Islet of Langerhans (tissue), 1 donor: Measurements from ENCODE around the gene TMEM164.

ENCODE experiments used
- FAIRE-seq: peaks from one replicate; lab custom pipeline; 2011; peaks lifted over from hg19 to GRCh38; lab: Jason Lieb, UNC

Gene TMEM164

DNA sequence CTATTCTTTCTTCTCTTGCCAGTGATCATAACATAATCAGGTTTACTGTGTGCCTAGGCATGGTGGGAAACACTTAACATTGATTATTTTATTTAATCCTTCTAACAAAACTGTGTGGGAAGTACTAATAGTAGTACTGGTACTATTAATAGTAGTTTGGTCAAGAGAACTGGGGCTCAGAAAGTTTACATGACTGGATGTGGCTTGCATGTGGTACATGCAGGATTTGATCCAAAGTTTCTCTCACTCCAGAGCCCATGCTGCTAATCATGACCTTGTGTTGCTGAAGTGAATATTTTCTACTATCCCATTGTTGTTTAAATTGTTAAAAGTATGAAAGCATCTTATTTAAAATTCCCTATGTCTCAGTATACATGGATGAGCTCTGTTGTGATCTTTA, 78.4 kb downstream of the TMEM164 start:
- no peak for FAIRE-seq

DNA sequence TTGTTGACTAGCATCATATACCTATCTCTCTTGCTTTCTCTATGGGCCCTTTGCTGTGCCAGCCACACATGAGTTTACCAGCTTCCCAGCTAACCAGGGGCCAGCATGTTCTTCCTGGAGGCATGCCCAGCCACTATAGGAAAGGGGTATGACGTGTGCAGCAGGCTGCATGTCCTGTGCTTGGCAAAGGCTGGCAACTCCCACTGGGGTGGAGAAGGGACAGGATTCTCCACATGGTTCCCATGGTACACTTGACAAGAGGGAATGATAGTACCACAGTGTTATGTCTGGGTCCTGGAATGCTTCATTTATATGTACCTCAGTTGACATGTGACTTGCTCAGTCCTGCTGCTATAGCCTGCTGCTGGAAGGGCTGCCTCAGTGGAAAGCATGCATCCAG, 78.8 kb downstream of the TMEM164 start:
- peak; percentile 17 for FAIRE-seq

DNA sequence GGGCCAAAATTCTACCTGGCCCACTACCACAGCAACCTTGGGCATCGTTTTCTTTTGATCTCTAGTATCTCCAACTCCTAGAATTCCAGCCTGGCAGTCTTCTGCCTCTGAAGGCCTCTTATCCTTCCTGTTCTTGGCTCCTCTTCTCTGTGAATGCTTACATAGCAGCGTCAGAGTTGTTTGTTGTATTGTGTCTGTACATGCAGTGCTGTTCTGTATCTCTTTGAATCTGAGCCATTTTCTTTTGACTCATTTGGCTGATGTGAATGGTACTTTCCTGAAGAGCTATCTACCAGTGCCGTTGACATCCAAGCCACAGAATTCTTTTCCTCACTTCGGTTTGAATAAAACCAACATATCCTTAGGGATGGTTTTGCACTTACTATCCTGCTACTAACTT, 79.2 kb downstream of the TMEM164 start:
- FAIRE-seq: no peak

DNA sequence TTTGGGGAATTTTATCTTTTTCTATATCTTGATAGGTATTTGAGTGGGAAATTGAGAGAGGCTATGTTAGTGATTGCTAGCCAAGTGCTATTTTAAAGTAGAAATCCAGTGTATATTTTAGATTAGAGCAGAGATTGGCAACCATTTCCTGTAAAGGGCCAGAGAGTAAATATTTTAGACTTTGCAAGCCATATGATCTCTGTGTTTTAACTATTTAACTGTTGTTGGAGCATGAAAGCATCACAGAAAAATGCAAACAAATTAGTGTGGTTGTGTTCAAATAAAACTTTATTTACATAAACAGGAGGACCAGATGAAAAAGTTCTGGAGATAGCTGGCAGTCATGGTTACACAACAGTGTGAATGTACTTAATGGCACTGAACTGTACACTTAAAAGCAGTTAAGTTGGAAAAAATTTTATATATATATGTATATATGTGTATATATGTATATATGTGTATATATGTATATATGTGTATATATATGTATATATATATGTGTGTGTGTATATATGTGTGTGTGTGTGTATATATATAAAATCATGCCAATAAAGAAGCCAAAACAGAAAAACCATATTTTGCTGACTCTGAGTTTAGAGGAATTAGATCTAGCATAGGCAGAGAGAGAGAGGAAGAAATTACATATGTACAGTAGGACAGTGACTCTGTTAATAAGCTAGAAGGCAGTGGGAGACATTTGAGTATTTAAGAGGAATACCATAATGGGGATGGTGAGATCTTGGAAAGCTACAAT, 83.4 kb downstream of the TMEM164 start:
- FAIRE-seq: peak; percentile 72

DNA sequence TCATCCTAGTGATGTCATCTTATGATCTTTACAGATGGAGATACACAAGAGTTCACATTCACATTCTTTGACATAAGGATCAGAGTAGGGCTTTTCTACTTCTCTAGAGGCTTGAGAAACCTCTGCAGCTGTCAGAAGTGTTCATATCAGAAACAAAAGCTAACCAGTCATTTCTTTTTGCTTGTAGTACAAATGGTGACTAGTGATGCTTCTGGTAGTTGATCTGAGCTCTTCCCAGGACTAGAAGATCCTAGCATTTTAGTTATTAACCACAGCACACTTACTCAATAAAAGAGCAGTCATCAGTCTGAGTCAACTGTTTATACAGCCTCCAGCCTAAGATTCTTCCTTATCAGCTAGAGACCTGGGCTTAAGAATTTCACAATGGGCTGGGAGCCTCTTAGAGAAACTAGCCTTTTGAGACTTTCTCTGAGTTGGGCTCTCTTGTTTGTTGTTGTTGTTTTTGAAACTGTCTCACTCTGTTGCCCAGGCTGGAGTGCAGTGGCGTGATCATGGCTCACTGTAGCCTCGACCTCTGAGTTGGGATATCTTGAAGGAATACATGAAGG, 84.1 kb downstream of the TMEM164 start:
- FAIRE-seq: peak; percentile 51

DNA sequence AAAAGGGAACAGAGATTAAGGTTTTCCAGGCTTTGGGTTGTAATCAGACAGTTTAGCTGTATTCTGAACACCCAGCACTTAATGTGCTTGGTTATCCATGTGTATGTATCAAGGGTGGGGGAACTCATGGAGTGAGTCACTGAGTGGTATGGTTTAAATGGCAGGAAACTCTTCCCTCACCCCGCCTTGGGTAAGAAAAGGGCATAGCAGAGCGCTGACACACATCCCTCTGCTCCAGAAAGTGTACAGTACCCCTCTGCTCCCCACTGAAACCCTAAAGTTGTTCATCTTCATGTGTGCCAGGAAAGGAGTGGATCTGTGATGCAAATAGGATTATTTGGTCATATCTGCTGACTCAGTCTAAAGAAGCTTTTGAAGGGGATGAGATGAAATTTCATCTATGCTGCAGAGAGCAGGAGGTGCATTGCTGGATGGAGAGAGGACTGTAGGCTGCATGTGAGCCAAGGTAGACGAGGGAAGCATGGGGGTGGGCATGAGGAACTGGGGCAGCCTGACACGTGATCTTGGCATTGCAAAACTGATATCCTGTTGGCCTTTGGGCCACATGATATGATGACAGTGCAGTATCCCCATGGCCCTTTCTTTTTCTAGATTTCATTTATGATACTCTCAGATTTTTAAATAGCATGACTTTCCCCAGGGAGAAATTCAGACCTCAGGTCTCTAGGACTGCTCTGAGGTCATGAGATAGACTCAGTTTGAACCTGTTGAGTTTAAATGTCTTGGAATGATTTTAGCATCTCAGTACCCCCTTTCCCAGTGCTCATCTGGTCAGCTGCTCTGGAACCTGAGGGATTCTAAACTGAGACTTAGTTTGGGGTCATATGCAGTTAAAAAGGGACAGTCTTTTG, 84.8 kb downstream of the TMEM164 start:
- no peak for FAIRE-seq

DNA sequence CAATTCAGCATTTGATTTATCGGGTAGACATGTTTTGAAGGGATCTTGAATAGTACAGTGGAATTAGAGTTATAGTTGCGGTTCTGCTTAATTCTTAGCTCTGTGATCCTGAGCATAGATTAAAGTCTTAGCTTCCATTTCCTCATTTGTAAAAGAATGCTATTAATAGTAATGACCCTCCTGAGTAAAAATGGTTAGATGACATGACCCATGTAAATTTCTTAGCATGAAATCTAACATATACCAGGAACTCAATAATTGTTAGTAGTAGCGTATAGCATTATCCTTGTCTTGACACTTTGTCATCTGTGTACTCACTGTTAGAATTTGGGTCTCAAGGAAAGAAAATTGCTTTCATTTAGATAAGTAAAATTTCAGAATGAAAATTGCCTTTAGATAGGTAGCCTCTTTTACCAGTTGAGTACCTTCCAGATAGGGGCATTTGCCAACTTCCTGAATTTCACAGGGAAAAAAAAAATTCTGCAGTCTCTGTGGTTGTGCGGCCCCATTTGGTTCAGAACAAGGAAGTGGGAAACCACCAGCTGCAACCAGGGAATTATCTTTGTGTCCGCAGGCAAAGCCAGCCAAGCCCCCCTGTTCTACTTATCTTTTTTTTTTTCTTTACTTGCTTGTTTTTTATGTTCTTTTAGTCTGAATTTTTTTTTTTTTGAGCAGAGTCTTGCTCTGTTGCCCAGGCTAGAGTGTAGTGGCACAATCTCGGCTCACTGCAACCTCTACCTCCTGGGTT, 86.9 kb downstream of the TMEM164 start:
- FAIRE-seq: no peak

DNA sequence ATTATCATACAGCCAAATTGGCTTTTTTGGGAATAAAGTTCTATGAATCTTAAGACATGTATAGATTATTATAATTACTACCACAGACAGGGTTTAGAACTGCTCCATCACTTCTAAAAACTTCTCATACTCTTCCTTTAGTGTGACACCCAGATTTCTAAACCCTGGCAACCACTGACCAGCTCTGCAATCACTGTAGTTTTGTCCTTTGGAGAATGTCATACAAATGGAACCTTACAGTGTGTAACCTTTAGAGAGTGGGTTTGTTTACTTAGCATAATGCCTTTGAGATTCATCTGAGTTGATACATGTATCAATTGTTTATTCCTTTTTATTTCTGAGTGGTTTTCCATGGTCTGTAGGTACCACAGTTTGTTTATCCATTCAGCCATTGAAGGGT, 95.0 kb downstream of the TMEM164 start:
- FAIRE-seq: no peak

DNA sequence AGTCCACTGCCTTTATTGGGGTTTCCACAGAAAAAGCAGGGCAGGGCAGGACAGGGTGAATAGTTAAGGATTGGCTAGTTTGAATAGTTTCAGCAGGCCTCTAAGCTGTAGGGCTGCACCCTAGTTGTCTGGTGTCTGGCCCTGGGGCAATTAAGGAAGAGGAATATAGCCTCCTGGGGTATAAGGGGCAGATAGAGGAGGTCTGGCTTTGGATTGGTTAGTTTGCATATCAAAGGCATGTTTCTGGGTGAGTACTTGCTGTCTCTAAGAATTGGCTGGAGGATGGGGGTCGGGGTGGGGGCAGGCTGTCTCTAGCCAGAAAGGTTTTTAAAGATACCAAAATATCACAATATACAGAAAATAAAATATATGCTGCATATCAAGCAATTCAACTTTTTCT, 100.4 kb downstream of the TMEM164 start:
- no peak for FAIRE-seq

DNA sequence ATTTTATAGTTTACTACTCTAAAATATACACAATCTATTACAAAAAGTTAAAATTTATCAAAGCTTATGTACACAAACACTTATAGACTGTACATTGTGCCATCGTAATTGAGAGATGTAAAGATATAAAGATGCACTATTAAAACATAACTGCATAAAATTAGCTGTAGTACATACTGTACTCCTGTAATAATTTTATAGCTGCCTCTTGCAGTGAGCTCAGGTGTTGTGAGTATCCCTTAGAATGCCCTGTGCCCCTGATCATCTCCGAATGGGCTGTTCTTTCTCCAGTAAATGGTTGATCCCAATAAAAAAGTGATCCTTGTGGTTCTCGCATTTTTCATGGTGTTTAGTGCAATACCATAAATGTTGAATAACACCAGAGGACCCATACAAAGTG, 101.2 kb downstream of the TMEM164 start:
- FAIRE-seq: no peak

DNA sequence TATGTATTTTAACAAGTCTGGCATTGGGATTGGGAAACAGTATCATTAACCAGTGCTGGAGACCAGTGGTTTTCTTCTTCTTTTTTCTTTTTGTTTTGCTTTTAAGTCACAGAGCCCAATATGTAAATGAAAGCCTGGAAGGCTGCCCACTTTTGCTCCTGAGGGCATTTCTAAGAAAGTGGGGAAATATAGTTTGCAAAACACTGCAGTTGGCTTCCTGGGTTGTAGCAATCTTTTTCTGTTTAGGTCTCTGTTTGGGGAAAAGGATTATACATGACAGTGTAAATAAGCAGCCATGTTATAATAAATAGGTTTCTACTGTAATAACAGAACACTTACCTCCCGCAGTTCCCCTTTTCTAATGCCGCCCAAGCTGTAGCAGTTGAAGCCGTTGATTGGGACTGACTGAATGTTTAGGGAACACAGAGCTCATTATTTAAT, 105.5 kb downstream of the TMEM164 start:
- no peak for FAIRE-seq

DNA sequence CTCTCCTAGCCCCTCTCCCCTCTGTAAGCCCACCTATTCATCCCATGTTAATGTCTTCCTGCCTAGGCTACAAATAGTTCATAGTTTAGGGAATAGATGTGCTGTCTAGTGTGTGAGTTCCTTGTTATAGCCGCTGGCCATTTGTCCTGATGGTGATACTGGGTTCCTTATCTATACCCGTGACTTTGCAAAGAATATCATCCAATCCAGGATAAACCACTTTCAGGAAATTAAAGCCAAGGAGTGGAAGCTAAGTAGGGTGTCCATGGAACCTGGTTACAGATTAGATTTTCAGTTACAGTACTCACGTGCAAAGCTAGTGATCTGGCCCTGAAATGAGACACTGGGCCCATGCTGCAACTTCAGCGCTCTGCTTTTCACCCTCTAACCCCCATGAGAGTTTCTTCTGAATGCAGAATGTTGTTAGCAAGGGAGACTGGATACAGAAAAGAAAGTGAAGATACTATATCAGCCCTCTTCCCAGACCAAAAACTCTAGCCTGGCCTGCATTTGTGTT, 111.4 kb downstream of the TMEM164 start:
- no peak for FAIRE-seq

DNA sequence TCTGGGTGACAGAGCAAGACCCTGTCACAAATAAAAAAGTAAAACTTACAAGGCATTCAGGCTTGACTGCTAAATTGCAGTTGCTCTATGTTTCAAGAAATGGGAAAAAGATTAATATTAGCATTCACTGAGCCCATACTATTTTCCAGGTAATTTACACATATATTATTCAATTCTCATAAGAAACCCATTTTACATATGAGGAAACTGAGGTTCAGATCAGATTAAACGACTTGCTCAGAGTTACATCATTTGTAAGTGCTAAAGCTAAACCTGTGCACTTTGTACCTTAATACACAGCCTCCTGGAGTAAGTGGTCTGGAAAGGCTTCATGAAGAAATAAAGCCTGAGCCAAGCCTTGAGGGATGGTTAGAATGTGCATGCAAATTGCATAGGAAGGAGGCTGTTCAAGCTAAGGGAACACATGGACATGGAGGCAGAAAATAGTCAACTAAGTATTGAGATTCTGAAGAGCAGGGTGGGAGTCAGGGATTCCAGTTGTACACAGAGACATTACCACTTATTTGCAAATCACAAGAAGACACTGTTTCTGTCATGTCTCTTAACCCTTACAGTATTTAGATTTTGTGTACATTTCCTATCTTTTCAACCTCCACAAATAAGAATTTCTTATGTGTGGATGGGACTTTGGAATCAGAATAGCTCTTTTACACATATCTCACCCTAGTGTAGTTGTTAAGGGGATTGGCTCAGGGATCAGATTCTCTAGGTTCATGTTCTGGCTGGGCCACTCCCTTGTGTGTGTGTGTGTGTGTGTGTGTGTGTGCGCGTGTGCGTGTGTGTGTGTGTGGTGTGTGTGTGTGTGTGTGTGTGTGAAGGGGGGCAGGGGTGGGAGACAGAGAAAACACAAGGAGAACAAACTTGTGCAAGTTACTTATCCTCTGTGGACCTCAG, 113.4 kb downstream of the TMEM164 start:
- peak; percentile 36 for FAIRE-seq

DNA sequence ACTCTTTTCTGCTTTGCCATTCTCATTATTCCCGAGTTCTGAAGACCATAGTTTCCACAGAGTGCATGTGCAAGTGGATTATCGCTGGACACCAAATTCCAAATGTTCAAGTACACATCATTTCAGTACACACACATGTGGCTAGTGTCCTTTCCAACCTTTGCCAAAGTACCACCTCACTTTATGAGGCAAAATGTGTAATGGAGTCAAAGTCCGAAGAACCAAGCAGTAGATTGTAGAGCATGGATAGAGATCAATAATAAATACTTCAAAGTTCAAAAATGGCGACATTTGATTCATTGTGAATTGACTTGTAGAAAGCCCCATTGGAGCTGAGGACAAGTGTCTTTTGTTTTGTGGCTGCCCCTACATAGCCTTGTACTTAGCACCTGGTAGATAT, 115.6 kb downstream of the TMEM164 start:
- no peak for FAIRE-seq

DNA sequence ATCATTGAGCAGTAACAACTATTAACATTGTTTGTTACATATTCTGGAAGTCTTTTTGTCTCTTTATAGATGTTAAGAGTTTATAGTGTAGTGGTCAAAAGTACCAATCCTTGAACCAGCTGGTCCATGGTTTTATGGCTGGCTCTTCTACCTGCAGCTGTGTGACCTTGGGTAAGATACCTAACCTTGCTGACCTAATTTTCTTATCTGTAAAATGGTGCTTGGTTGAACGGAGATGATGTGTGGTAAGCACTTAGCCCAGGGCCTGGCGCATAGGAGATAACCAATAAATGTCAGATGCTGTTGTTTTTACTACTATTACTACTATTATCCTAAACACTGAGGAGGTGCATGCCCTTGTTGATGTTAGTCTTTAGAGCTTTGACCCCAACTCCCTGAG, 116.6 kb downstream of the TMEM164 start:
- FAIRE-seq: no peak

DNA sequence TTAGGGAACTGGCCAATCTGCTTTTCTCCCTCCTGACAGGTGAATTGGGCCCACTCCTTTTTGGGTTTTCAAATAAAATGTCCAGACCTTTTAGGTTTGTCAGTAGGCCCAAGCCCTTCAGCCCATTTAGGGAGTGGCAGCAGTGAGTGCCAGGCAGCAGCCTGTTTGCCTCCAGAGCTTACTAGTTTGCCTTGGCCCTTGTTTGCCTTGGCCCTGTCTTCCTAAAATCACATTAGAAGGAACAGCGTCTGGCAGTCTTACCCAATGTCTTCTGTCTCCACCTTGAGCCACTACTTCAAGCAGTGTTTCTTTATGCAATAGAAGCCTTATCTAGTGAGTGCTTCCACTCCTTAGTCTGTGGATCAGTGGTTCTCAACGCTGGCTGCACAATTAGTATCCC, 117.1 kb downstream of the TMEM164 start:
- no peak for FAIRE-seq

DNA sequence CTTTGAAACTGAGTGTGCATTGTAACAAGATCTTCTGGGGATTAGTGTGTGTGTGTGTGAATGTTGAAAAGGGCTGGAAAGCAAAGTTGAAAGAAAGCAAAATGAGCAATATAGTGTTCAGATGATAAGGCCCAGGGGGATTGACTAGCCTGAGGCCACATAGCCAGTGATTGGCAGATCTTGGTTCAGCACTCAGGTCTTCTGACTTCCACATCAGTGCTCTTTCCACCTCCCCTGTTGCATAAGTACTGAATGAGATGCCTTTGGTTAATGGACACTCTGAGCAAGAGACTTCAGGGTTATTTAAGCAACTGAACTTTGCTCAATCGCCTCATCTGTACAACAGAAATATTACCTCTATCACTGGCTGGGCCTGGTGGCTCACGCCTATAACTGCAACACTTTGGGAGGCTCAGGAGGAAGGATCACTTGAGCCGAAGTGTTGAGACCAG, 120.4 kb downstream of the TMEM164 start:
- FAIRE-seq: no peak

DNA sequence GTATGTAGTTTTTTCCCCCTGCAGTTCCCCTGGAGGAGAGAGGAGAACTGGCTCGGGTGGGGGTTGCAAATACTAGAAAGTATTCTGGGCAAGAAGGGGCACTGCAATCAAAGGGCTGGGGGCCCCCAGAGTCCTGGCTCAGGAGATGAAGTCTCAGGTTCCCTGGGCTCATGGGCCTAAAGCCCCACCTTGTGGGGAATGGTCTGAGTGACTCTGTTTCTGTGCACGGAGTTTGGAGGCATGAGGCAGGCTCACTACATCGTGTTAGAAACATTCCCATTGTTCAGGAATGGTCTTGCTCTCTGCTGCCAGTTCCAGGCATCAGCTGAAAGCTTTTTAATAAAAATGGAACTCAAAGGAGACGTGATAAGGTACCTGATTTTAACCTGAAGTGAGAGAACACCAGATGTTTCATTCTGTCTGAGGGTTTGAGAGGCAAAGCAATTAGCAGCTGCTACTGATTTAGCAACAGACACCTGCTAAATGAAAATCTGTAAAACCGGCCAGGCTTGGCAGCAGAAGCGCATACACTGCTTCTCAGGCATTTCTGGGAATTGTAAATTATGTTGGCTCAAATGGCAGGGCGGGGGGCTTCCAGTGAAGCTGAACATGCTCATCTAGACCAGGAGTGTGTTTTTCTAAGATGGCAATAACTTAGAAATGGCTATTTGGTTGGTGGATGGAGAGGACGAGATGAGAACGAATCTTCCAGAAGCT, 122.7 kb downstream of the TMEM164 start:
- no peak for FAIRE-seq

DNA sequence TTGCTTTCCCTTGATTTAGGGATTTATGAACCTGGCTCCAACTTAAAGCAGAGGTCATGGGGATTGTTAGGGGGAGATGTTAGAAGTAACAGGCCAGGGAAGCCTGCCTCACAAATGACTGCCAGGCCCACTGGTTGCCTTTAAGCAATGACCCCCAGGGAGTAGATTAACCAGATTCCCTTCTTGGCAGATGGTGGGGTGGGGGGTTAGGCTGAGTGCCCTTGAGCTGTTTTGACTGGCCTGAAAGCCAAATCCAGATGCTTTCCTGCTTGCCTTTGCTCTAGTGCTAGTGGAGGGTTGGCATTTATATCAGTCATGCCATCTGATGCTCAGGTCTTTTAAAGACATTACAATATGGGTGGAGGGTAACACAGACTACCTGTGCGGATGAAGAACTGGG, 128.1 kb downstream of the TMEM164 start:
- no peak for FAIRE-seq

DNA sequence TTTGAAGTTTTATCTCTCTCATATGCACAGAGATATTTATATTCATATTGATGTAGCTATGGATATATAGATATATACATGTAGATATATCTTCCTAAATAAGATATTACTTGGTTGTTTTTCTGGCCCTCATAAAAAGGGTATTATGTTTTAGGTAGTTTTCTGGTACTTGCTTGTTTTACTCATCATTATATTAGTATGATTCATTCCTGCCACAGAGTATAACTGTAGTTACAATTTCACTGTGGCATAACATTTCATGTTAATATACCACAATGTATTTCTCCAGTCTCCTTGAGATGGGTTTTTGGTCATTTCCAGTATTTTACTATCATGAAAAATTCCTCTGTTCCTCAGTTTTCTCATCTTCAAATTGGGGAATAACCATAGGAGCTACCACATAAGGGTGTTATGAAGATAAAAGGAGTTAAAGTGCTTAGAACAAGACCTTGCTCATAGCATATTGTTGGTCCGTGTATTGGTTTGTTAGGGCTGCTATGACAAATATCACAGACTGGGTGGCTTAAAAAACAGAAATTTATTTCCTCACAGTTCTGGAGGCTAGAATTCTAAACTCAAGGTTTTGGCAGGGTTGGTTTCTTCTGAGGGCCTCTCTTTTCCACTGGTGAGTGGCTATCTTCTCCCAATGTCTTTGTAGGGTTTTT, 129.7 kb downstream of the TMEM164 start:
- no peak for FAIRE-seq
